Measurements from ENCODE around the gene FAM53B.

- TF ChIP-seq, protein P1, sequence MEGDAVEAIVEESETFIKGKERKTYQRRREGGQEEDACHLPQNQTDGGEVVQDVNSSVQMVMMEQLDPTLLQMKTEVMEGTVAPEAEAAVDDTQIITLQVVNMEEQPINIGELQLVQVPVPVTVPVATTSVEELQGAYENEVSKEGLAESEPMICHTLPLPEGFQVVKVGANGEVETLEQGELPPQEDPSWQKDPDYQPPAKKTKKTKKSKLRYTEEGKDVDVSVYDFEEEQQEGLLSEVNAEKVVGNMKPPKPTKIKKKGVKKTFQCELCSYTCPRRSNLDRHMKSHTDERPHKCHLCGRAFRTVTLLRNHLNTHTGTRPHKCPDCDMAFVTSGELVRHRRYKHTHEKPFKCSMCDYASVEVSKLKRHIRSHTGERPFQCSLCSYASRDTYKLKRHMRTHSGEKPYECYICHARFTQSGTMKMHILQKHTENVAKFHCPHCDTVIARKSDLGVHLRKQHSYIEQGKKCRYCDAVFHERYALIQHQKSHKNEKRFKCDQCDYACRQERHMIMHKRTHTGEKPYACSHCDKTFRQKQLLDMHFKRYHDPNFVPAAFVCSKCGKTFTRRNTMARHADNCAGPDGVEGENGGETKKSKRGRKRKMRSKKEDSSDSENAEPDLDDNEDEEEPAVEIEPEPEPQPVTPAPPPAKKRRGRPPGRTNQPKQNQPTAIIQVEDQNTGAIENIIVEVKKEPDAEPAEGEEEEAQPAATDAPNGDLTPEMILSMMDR (IDR thresholded peaks at IDR 0.05): no peak
- TF ChIP-seq POLR2A (IDR thresholded peaks at IDR 0.05) (no peak), POLR2AphosphoS5 (IDR thresholded peaks at IDR 0.05) (no peak)
These were observed 173.5 kb downstream of the FAM53B start for GRCh38 chr10:124570646-124571045.

All from breast epithelium (tissue), 3 donors.